Calu3 (cell line): ENCODE data around the gene PRG3. TPM values are rescaled to one million over a fixed set of nuclear protein-coding genes. Genes with fewer than 3 reads are reported as not detected.

Experiments
- BruUV-seq: library from RNA; stranded (reverse); fragments of 400-500 nt; replicated peaks from 2 replicates; lab custom pipeline; 2021; lab: Mats Ljungman, UMichigan
- CTCF ChIA-PET: fragments of 300-600 bp; sonication (Branson Sonifier 250); formaldehyde crosslinking; loops from one replicate; lab custom pipeline; 2022; ENCODE audit warnings: antibody characterized with exemption; lab: Charles Lee
- DNase-seq: peaks from one replicate; pipeline ENCODE4 v3.0.0; 2022
- H3K27ac Mint-ChIP-seq: one replicate; pipeline ENCODE4 v1.8.0; 2022; ENCODE audit warnings: mixed read lengths; ENCODE audit not compliant: unreplicated experiment
- H3K27me3 Mint-ChIP-seq: one replicate; pipeline ENCODE4 v1.8.0; 2022; ENCODE audit warnings: mixed read lengths; ENCODE audit not compliant: unreplicated experiment
- H3K36me3 Mint-ChIP-seq: one replicate; pipeline ENCODE4 v1.8.0; 2022; ENCODE audit warnings: mild to moderate bottlenecking, moderate library complexity, mixed read lengths; ENCODE audit not compliant: insufficient read depth, unreplicated experiment
- H3K4me1 Mint-ChIP-seq: one replicate; pipeline ENCODE4 v1.8.0; 2022; ENCODE audit warnings: mild to moderate bottlenecking, low read depth, mixed read lengths; ENCODE audit not compliant: unreplicated experiment
- H3K4me3 Mint-ChIP-seq: one replicate; pipeline ENCODE4 v1.8.0; 2022; ENCODE audit warnings: mild to moderate bottlenecking, low read depth, moderate library complexity, mixed read lengths; ENCODE audit not compliant: unreplicated experiment
- H3K9me3 Mint-ChIP-seq: one replicate; pipeline ENCODE4 v1.8.0; 2022; ENCODE audit warnings: low read depth, mixed read lengths; ENCODE audit not compliant: unreplicated experiment
- CTCF ChIP-seq: fragments of 200-600 bp; IDR thresholded peaks from one replicate; pipeline ENCODE4 v1.8.0; 2022; ENCODE audit warnings: antibody characterized with exemption; ENCODE audit not compliant: unreplicated experiment
- intact Hi-C: fragments of 100-400 bp; cut with micrococcal nuclease; formaldehyde crosslinking; loops from one replicate; pipeline ENCODE4 v1.10.0; 2022; ENCODE audit not compliant: unreplicated experiment
- total RNA-seq: library from RNA; stranded (reverse); gene quantifications from 2 replicates; pipeline ENCODE4 v1.2.3, GENCODE V29; 2022

Gene PRG3
- total RNA-seq, 1 experiment from 2014 or later, result not detected

GRCh38 chr11:57358543-57358961, 22.4 kb downstream of the PRG3 start:
- CTCF ChIA-PET, result interaction anchor here (0.9 kb wide), 1 partner anchor 119 kb away, joined by 3 read pairs; no protein-coding TSS in a partner anchor
- Mint-ChIP-seq H3K27me3 (peaks cover 40% of the 10 kb centered on the region), H3K4me1 (peaks cover 6% of the 10 kb centered on the region), H3K4me3 (no peak overlapping the region), H3K36me3 (no peaks in the 10 kb centered on the region), H3K27ac (no peak overlapping the region), H3K9me3 (no peaks in the 10 kb centered on the region)
- intact Hi-C loops, result no loop called here
- TF ChIP-seq CTCF, result no peak
- BruUV-seq, result no TSS peak
- DNase-seq, result no peak

GRCh38 chr11:57357856-57358255, 23.1 kb downstream of the PRG3 start:
- TF ChIP-seq CTCF, result no peak
- no peak overlapping the region for H3K27ac Mint-ChIP-seq
- CTCF ChIA-PET, result interaction anchor here (0.9 kb wide), 1 partner anchor 120 kb away, joined by 3 read pairs; no protein-coding TSS in a partner anchor
- no peaks in the 10 kb centered on the region for H3K36me3 Mint-ChIP-seq
- no peak overlapping the region for H3K4me3 Mint-ChIP-seq
- no peak for DNase-seq
- no peaks in the 10 kb centered on the region for H3K9me3 Mint-ChIP-seq
- intact Hi-C loops, result no loop called here
- H3K4me1 Mint-ChIP-seq, result peaks cover 6% of the 10 kb centered on the region
- no TSS peak for BruUV-seq
- H3K27me3 Mint-ChIP-seq, result peaks cover 38% of the 10 kb centered on the region

GRCh38 chr11:57357310-57357709, 23.6 kb downstream of the PRG3 start:
- BruUV-seq, result no TSS peak
- CTCF ChIA-PET, result no interaction called here
- no peak for TF ChIP-seq CTCF
- Mint-ChIP-seq H3K36me3 (no peaks in the 10 kb centered on the region), H3K4me1 (peaks cover 6% of the 10 kb centered on the region), H3K9me3 (no peaks in the 10 kb centered on the region), H3K4me3 (no peak overlapping the region), H3K27me3 (peaks cover 32% of the 10 kb centered on the region), H3K27ac (no peak overlapping the region)
- intact Hi-C loops, result no loop called here
- DNase-seq, result no peak

GRCh38 chr11:57356268-57356667, 24.7 kb downstream of the PRG3 start:
- BruUV-seq, result no TSS peak
- Mint-ChIP-seq H3K27ac (no peak overlapping the region), H3K36me3 (no peaks in the 10 kb centered on the region), H3K4me3 (no peak overlapping the region), H3K4me1 (peaks cover 6% of the 10 kb centered on the region), H3K9me3 (peaks cover 3% of the 10 kb centered on the region), H3K27me3 (peaks cover 22% of the 10 kb centered on the region)
- no peak for TF ChIP-seq CTCF
- intact Hi-C loops, result no loop called here
- CTCF ChIA-PET, result no interaction called here
- DNase-seq, result no peak
